HG03442 (cell line): ENCODE data around the gene DDI2.
"Not testable (repeated sequence)": the region's sequence is repeated elsewhere in the genome, so short reads cannot be mapped to it uniquely, and the experiment has no call there.

Experiments used
- ATAC-seq: cut with Tn5 transposase; IDR thresholded peaks from one replicate; pipeline ENCODE4 v1.9.1; 2021; ENCODE audit warnings: mild to moderate bottlenecking, moderate library complexity; ENCODE audit not compliant: unreplicated experiment

The DDI2 gene

GRCh38 chr1:15617173-15618076 lies at the start of gene DDI2:
Gene DDI2, plus strand, starts transcription at chr1:15617458. Its CDS starts 213 bp downstream, at chr1:15617671.
- ATAC-seq = peak; percentile 77

- no peak for ATAC-seq
Measured at GRCh38 chr1:15568387-15569073, 48.7 kb upstream of the DDI2 start.

- ATAC-seq = no peak
Measured at GRCh38 chr1:15570861-15571260, 46.4 kb upstream of the DDI2 start.

GRCh38 chr1:15571266-15571665 lies 46.0 kb upstream of the DDI2 start:
- no peak for ATAC-seq

- no peak for ATAC-seq
Measured at GRCh38 chr1:15573477-15573876, 43.8 kb upstream of the DDI2 start.

GRCh38 chr1:15574741-15575140 lies 42.5 kb upstream of the DDI2 start:
- ATAC-seq = no peak

- ATAC-seq = no peak
Measured at GRCh38 chr1:15575549-15576150, 41.6 kb upstream of the DDI2 start.

GRCh38 chr1:15577691-15578090 lies 39.6 kb upstream of the DDI2 start:
- ATAC-seq = no peak

GRCh38 chr1:15578921-15579682 lies 38.2 kb upstream of the DDI2 start:
- no peak for ATAC-seq

GRCh38 chr1:15579683-15580047 lies 37.6 kb upstream of the DDI2 start:
- no peak for ATAC-seq

- no peak for ATAC-seq
Measured at GRCh38 chr1:15583016-15583706, 34.1 kb upstream of the DDI2 start.

GRCh38 chr1:15584489-15585363 lies 32.5 kb upstream of the DDI2 start, which contains the start of gene AGMAT:
Gene AGMAT, minus strand, starts transcription at chr1:15585051. Its CDS starts 84 bp downstream, at chr1:15584967.
- peak; percentile 46 for ATAC-seq

- ATAC-seq = no peak
Measured at GRCh38 chr1:15592285-15592684, 25.0 kb upstream of the DDI2 start.

GRCh38 chr1:15595809-15596617 lies 21.2 kb upstream of the DDI2 start:
- no peak for ATAC-seq

- ATAC-seq = no peak
Measured at GRCh38 chr1:15598436-15598835, 18.8 kb upstream of the DDI2 start.

- peak; percentile 89 for ATAC-seq
Measured at GRCh38 chr1:15603050-15603965, 13.9 kb upstream of the DDI2 start.

- ATAC-seq = not testable (repeated sequence)
Measured at GRCh38 chr1:15603966-15604282, 13.3 kb upstream of the DDI2 start.

- not testable (repeated sequence) for ATAC-seq
Measured at GRCh38 chr1:15604400-15604799, 12.9 kb upstream of the DDI2 start.
